ENCODE results near the gene CTNND2.

The CTNND2 gene

GRCh38 chr5:11387382-11387781, 516.9 kb downstream of the CTNND2 start:
- no peak for TF ChIP-seq CTCF (IDR thresholded peaks at IDR 0.05; ENCODE audit: low read depth, low read length, missing control alignments)
- no peak for DNase-seq (ENCODE audit: low read depth)
- H3K4me3 ChIP-seq (ENCODE audit: low read depth, low read length) = no peak overlapping the region

- no peak for TF ChIP-seq CTCF (IDR thresholded peaks at IDR 0.05; ENCODE audit: low read depth, low read length, missing control alignments)
- DNase-seq (ENCODE audit: low read depth) = no peak
- H3K4me3 ChIP-seq (ENCODE audit: low read depth, low read length) = no peak overlapping the region
Observed at GRCh38 chr5:11386398-11386797, 517.8 kb downstream of the CTNND2 start.

- no peak for DNase-seq (ENCODE audit: low read depth)
- no peak for TF ChIP-seq CTCF (IDR thresholded peaks at IDR 0.05; ENCODE audit: low read depth, low read length, missing control alignments)
- no peak overlapping the region for H3K4me3 ChIP-seq (ENCODE audit: low read depth, low read length)
Observed at GRCh38 chr5:11385901-11386293, 518.3 kb downstream of the CTNND2 start.

- no peak overlapping the region for H3K4me3 ChIP-seq (ENCODE audit: low read depth, low read length)
- DNase-seq (ENCODE audit: low read depth) = no peak
Observed at GRCh38 chr5:11385251-11385900, 518.9 kb downstream of the CTNND2 start.

GRCh38 chr5:11384441-11385250, 519.6 kb downstream of the CTNND2 start:
- H3K4me3 ChIP-seq (ENCODE audit: low read depth, low read length) = no peak overlapping the region
- TF ChIP-seq CTCF (IDR thresholded peaks at IDR 0.05; ENCODE audit: low read depth, low read length, missing control alignments) = no peak
- DNase-seq (ENCODE audit: low read depth) = no peak

More at GRCh38 chr5:11385251-11385900, 518.9 kb downstream of the CTNND2 start:
- TF ChIP-seq CTCF (IDR thresholded peaks at IDR 0.05; ENCODE audit: low read depth, low read length, missing control alignments) = no peak

DNA sequence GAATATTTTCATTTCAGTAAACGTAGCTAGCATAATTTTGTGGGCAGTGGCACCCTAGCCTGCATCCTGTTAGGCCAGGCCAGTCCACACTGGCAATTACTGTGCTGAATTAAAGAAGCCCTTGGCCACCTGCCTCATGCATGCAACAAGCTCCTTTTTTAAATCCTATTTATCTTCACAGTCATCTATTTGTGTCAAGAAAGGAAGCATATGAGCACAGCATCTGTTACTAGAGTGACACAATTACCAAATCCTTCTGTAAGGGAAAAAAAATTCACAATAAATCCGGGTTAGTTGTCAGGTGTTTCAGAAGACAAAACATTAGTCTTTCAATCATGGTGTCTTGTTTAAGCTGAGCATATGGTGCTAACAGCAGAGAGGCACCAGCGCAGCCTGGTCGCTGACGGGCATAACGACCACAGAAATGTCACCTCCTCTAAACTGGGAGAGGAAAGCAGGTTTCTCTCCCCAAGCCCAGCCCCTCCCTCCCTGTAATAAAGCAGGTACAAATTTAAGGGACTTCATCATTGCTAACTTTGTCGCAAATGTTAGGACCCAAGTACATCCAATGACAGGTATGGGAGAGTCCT, 520.6 kb downstream of the CTNND2 start:
- no peak overlapping the region for H3K4me3 ChIP-seq (ENCODE audit: low read depth, low read length)
- TF ChIP-seq CTCF (IDR thresholded peaks at IDR 0.05; ENCODE audit: low read depth, low read length, missing control alignments) = no peak
- no peak for DNase-seq (ENCODE audit: low read depth)

Data from GM12864 (cell line).